CD4-positive, alpha-beta T cell treated with Interleukin-6 at 100 ng/mL for 8 hours (primary cell): Measurements from ENCODE around the gene ATG10.
"Not testable (repeated sequence)": the region's sequence is repeated elsewhere in the genome, so short reads cannot be mapped to it uniquely, and the experiment has no call there.

ENCODE experiments used
- DNase-seq: peaks from one replicate; pipeline ENCODE4 v3.0.0-alpha.2; 2020; ENCODE audit warnings: mixed read lengths, low spot score

The ATG10 gene

GRCh38 chr5:81971712-81972491 lies at the start of gene ATG10:
Gene ATG10 (plus strand): TSS chr5:81972023. CDS start chr5:81987571, 15,548 bp downstream.
- DNase-seq, result peak; percentile 86

DNA sequence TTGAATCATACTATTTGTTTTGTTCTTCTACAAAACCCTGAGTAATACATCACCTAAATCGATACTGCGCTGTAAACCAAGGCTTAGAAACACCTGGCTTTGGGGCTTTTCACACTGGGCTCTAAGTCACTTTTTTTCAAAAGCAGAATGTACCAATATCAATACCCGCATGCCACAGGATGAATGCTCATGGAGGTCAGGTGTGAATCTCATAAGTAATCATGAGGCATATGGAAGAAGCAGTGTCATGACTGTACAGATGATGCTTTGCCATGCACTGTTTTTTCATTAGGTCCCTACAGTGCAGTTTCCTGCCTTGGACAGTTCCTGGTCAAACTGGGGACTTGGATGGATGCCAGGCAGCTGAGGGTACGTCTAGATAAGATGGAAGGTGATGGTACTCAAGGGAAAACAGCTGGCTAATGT lies 49.0 kb upstream of the ATG10 start:
- no peak for DNase-seq

DNA sequence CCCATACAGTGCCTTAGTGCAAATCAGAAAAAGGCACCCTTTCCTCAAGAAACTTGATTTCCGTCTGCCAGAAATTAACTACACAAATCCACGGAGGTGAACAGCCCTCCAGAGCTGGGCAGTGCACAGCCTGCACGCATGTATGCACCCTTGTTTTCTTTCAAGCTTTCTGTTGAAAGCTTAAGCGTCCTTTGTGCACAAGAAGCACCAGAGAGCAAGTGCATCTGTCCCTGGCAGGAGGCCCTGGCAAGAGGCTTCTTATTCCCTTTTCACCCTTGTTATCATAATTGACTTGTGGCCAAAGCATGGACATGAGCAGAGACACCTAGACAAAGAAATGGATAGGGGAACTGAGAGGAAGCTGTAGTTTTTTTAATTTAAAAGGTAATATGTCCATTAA lies 47.4 kb upstream of the ATG10 start:
- no peak for DNase-seq

DNA sequence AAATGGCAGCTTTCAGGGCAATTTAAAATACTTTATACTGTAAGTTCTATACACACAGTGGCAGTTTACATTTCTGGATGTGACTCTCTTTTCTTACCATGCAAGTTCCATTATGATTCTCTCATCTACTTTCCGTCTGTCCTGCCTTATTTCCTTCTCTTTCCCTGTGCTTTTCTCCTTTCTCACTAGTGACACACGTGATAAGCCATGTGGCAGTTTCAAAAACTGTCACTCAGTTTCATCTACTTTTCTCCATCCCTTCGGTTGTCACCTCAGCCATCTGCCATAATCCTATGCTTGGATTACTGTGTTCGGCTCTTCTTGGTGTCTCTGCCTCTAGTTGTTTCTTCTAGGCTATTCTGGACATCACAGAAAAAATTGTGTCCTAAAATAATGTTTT lies 46.8 kb upstream of the ATG10 start:
- DNase-seq, result no peak

DNA sequence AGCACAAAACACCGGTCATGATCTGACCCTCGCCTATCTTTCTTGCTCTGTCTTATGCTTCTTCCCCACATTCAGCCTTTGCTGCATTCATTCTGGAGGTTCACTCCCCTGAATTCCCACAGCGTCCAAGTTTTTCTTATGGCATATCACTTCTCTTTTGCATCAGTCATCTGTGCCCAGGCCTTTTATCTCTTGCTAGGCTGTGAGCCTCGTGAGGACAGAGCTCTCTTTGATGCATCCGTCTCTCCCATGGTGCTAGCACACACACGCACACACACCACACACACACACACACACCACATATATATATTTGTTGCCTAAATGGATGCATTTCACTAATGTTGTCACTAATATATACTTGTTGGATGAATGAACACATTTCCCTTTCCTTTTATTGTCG lies 45.8 kb upstream of the ATG10 start:
- DNase-seq, result no peak

DNA sequence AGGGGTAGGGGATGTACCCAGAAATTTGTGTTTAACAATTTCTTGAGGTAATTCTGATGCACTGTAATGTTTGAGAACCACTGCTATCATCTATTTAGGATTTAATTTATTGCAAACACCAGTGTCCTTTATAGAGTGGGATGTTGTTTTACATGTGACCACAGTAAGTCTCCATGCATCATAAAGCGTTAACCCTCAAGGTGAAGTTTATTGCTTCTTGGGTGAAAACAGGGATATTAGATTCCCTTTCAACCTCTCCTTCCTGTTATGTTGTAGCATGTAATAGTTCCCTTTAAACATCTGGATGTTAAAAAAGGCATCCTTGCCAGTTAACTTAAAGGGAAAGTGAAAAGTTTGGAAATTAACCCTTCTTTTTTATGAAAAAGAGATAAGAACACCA lies 35.8 kb upstream of the ATG10 start:
- no peak for DNase-seq

DNA sequence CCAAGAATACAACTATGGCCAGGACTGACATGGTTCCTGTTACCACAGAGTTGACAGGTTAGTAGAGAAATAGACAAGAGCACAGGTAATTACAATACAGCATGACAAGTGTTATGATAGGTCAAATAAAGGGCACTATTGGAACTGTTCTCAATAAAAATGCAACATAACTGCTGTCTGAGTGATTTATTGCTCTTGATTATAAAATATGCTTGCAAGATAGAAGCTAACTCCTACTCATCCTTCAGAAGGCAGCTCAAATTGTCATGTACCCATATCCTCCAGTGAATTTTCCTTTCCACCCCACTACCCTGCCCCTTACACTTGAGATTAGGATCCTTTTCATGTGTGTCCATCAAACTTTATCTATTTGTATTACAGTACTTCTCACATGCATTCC lies 35.1 kb upstream of the ATG10 start:
- no peak for DNase-seq

DNA sequence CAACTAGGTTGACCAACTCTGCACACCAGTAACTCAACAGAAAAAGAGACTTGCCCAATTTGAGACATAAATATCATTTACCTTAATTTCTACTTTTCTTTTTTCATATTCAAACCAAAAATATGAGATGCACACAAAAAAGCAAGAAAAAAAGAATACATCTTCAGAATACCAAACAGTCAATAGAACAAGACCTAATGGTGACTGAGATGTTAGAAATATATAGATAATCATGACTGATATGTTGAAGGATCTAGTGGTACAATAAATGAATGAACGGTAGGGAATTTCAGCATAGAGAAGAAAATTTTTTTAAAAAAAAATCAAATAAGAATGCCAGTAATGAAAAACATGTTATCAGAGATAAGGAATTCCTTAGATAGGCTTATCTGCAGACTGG lies 29.1 kb upstream of the ATG10 start:
- no peak for DNase-seq

- no peak for DNase-seq
Observed at GRCh38 chr5:81948349-81948748, 23.5 kb upstream of the ATG10 start.

DNA sequence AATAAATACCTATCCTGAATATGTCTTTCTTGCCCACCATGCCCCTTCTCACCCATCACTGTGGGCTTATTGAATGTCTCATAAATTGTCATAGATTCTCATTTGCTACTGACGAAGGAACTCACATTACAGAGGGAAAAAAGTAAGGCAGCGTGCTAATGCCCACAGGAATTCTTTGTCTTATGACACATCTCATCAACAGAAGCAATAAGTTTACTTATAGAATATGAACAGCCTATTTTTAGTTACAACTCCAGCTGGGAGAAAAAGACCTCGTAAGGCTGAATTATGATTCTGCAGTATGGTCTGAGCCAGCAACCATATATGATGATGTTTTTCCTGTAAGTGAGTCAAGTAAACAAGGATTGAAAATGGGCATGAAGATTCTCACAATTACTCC lies 22.4 kb upstream of the ATG10 start:
- no peak for DNase-seq

- no peak for DNase-seq
Observed at GRCh38 chr5:81950996-81951395, 20.8 kb upstream of the ATG10 start.

DNA sequence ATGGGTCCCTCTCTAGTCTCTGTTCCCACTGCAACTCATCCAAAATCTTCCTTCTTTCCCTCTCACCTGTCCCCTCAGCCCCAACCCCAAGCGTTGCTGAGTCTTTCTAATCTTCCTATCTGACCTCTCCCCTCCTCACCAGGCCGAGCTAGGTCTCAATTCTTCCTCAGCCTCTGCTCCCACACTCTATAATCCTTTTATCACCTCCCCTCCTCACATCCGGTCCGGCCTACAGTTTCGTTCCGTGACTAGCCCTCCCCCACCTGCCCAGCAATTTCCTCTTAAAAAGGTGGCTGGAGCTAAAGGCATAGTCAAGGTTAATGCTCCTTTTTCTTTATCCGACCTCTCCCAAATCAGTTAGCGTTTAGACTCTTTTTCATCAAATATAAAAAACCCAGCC lies 17.0 kb upstream of the ATG10 start:
- DNase-seq, result not testable (repeated sequence)

GRCh38 chr5:81958129-81958528 lies 13.7 kb upstream of the ATG10 start:
- not testable (repeated sequence) for DNase-seq

DNA sequence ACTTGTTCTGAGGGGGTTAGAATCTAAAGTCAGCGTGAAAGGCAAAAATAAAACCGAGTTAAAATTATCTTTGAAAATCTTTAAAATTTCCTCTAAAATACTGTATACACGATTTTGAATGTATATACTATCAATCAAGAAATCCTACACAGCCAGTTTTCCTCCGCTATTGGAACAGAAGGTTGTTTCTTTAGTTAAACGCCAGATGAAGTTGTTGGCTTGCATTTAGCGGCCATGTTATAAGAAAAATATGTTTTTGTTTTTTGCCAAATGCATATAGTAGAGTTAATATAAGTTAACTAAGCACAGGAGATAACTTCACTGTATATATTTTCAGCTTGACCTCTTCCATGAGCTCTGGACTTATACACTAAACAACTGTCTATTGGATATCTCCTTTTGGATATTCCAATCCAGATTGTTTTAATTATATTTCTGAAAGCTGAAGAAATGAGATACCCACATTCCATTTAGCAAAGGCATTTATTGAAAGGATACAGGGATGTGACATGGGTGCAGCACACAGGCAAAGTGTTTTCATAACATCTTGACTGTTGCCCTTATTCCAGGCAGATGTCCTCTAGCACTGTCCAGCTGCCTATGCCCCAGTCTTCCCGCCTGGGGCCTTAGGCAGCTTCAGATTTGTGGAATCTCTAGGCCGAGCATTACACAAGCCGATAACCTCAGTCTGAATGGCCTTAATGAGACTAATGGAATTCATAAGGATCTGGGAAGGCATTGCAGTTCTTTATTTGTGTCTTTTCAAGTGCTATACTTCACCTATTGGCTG lies 10.0 kb upstream of the ATG10 start:
- DNase-seq, result no peak

GRCh38 chr5:81963544-81963943 lies 8.3 kb upstream of the ATG10 start:
- DNase-seq, result no peak

- DNase-seq, result no peak
Observed at GRCh38 chr5:81965524-81965923, 6.3 kb upstream of the ATG10 start.

DNA sequence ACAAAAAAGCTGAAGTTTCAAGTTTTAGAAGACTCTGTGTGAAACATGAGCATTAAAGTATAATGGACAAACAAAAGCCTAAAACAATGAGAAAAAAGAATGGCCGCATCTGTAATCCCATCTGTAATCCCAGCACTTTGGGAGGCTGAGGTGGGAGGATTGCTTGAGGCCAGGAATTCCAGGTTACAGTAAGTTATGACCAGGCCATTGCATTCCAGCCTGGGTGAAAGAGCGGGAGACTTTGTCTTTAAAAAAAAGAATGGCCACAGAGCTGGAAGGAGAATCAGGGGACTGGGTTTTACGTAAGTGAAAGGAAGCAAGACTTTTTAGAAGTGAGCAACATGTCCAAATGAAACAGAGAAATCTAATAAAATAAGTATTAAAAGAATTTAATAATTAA lies 2.6 kb upstream of the ATG10 start:
- DNase-seq, result no peak

- no peak for DNase-seq
Observed at GRCh38 chr5:81969912-81970311, 1.9 kb upstream of the ATG10 start.

DNA sequence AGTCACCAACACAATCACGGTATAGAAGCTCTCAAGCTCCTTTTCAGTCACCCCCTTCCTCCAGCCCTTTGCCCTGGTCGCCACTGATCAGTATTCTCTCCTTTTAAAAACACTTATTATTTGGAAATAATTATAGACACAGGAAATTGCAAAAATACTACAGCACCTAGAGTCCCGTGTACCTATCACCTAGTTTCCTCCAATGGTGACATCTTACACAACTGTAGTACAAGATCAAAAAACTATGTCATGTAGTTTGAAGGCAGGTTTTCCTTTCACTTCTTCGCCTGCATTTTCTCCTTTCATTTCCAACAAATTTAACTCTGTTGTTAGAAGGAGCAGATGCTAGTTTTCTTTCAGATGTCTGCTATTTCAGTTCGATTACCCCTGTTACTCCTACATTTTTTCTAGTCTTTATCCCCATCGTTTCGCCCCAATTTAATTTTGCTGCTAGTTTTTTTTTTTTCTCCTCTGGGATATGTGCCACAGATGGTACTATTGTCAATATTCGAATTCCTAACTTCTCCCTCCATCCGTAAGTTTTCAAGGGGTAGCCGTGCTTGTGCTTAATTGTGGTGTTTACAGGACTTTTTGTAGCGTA lies 612 bp upstream of the ATG10 start:
- DNase-seq, result peak; percentile 38

GRCh38 chr5:81972492-81972783 lies 615 bp downstream of the ATG10 start:
- DNase-seq, result no peak

- no peak for DNase-seq
Observed at GRCh38 chr5:81980160-81980559, 8.3 kb downstream of the ATG10 start.

- DNase-seq, result no peak
Observed at GRCh38 chr5:81980598-81981260, 8.9 kb downstream of the ATG10 start.
